Measurements from ENCODE around the gene CDKN2C. TPM values are rescaled to one million over a fixed set of nuclear protein-coding genes. Genes with fewer than 3 reads are reported as not detected.
"Not testable (repeated sequence)": the region's sequence is repeated elsewhere in the genome, so short reads cannot be mapped to it uniquely, and the experiment has no call there.

CDKN2C gene
- total and polyA plus RNA-seq, 2 donors from 2014 or later: 12.5 to 16.6 TPM

DNA sequence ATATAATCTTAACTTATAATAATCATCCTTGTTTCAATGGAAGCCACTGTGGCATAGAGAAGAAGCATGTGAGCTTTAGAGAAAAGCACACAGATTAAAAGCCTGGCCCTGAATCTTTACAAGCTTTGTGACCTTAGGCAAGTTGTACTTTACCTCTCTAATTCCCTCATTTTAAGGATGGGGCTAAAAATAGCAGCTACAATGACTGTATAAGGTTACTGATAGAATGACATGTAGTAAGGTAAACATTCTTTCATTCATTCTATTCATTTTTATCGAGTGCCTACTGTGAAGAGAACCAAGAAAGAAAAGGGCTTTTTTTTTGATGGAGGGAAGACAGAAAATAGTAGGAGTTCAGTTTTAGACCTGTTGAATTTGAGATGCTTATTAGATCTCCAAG is 25.6 kb downstream of the CDKN2C start:
- DNase-seq: no peak
- Histone ChIP-seq H3K27ac (ENCODE audit: low read depth in 2 of 2, low read length in 2 of 2) (no peak overlapping the region), H3K4me3 (ENCODE audit: low read length in 3 of 3) (no peak overlapping the region), H3K36me3 (ENCODE audit: control insufficient read depth in 2 of 3, insufficient read depth in 3 of 3, low read length in 3 of 3) (no peaks in the 10 kb centered on the region), H3K9me3 (ENCODE audit: control insufficient read depth in 2 of 3, insufficient read depth in 1 of 3, low read length in 3 of 3) (no peaks in the 10 kb centered on the region), H3K4me1 (ENCODE audit: control insufficient read depth in 2 of 3, insufficient read depth in 2 of 3, low read depth in 1 of 3, low read length in 3 of 3) (no peaks in the 10 kb centered on the region), H3K27me3 (ENCODE audit: control insufficient read depth, insufficient read depth, low read length) (no peaks in the 10 kb centered on the region), H3K9ac (ENCODE audit: low read length in 3 of 3) (no peak overlapping the region)
- TF ChIP-seq, protein P1, sequence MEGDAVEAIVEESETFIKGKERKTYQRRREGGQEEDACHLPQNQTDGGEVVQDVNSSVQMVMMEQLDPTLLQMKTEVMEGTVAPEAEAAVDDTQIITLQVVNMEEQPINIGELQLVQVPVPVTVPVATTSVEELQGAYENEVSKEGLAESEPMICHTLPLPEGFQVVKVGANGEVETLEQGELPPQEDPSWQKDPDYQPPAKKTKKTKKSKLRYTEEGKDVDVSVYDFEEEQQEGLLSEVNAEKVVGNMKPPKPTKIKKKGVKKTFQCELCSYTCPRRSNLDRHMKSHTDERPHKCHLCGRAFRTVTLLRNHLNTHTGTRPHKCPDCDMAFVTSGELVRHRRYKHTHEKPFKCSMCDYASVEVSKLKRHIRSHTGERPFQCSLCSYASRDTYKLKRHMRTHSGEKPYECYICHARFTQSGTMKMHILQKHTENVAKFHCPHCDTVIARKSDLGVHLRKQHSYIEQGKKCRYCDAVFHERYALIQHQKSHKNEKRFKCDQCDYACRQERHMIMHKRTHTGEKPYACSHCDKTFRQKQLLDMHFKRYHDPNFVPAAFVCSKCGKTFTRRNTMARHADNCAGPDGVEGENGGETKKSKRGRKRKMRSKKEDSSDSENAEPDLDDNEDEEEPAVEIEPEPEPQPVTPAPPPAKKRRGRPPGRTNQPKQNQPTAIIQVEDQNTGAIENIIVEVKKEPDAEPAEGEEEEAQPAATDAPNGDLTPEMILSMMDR (IDR thresholded peaks at IDR 0.05; ENCODE audit: borderline replicate concordance, extremely low read depth, insufficient read depth): no peak
- no peak for FAIRE-seq
- intact Hi-C loops (cut with DNase I): no loop called here

DNA sequence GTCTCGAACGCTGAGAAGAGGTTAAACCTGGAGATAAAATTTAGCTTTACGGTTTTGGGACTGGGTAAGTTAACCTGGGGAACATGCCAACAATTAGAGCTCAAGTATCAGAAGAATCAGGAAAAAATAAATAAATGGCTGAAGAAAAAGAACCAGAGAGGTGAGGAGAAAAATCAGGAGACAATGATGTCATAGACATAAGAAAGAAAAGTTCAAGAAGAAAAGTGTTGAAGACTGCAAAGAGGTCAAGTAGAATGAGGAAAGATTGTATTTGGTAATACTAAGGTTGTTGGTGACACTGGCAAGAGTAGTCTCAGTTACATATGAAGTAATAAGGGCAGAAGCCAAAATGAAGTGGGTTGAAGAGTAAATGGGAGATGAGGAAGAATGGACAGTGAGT is 26.0 kb downstream of the CDKN2C start:
- no peaks in the 10 kb centered on the region for H3K36me3 ChIP-seq (ENCODE audit: control insufficient read depth in 2 of 3, insufficient read depth in 3 of 3, low read length in 3 of 3)
- no peak overlapping the region for H3K27ac ChIP-seq (ENCODE audit: low read depth in 2 of 2, low read length in 2 of 2)
- no peaks in the 10 kb centered on the region for H3K9me3 ChIP-seq (ENCODE audit: control insufficient read depth in 2 of 3, insufficient read depth in 1 of 3, low read length in 3 of 3)
- TF ChIP-seq, protein P1 (IDR thresholded peaks at IDR 0.05; ENCODE audit: borderline replicate concordance, extremely low read depth, insufficient read depth): no peak
- FAIRE-seq (no peak), DNase-seq (no peak)
- intact Hi-C loops (cut with DNase I): no loop called here
- no peaks in the 10 kb centered on the region for H3K4me1 ChIP-seq (ENCODE audit: control insufficient read depth in 2 of 3, insufficient read depth in 2 of 3, low read depth in 1 of 3, low read length in 3 of 3)
- H3K4me3 ChIP-seq (ENCODE audit: low read length in 3 of 3): no peak overlapping the region
- no peaks in the 10 kb centered on the region for H3K27me3 ChIP-seq (ENCODE audit: control insufficient read depth, insufficient read depth, low read length)
- H3K9ac ChIP-seq (ENCODE audit: low read length in 3 of 3): no peak overlapping the region

DNA sequence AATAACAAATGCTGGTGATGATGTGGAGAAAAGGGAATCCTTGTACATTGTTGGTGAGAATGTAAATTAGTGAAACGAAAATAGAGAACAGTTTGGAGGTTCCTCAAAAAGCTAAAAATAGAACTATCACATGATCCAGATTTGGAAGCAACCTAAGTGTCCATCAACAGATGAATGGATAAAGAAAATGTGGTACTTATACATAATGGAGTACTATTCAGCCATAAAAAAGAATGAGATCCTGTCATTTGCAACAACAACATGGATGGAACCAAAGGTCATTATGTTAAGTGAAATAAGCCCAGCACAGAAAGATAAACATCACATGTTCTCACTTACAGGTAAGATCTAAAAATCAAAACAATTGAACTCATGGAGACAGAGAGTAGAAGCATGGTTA is 29.3 kb downstream of the CDKN2C start:
- H3K27ac ChIP-seq (ENCODE audit: low read depth in 2 of 2, low read length in 2 of 2); H3K9me3 ChIP-seq (ENCODE audit: control insufficient read depth in 2 of 3, insufficient read depth in 1 of 3, low read length in 3 of 3); H3K27me3 ChIP-seq (ENCODE audit: control insufficient read depth, insufficient read depth, low read length); H3K4me1 ChIP-seq (ENCODE audit: control insufficient read depth in 2 of 3, insufficient read depth in 2 of 3, low read depth in 1 of 3, low read length in 3 of 3); H3K36me3 ChIP-seq (ENCODE audit: control insufficient read depth in 2 of 3, insufficient read depth in 3 of 3, low read length in 3 of 3); H3K9ac ChIP-seq (ENCODE audit: low read length in 3 of 3); H3K4me3 ChIP-seq (ENCODE audit: low read length in 3 of 3); FAIRE-seq; DNase-seq; intact Hi-C loops (cut with DNase I): not testable (repeated sequence)

DNA sequence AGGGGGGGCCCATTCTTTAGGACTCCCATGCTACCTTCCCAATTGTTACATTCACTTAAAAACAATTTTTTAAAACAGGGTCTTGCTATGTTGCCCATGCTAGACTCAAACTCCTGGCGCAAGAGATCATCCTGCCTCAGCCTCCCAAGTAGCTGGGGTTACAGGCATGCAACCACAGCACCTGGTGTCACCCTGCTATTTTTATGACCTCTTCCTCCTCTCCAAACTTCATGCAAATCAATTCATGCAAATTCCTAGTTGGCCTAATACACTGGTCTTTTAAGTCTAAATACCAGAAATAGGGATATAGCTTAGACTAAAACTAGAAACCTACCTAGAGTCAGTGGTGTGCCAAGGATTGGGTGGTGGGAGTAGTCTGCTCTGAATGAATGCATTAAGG is 30.1 kb downstream of the CDKN2C start:
- Histone ChIP-seq H3K9ac (ENCODE audit: low read length in 3 of 3) (no peak overlapping the region), H3K27ac (ENCODE audit: low read depth in 2 of 2, low read length in 2 of 2) (no peak overlapping the region), H3K4me1 (ENCODE audit: control insufficient read depth in 2 of 3, insufficient read depth in 2 of 3, low read depth in 1 of 3, low read length in 3 of 3) (no peaks in the 10 kb centered on the region), H3K4me3 (ENCODE audit: low read length in 3 of 3) (no peak overlapping the region), H3K9me3 (ENCODE audit: control insufficient read depth in 2 of 3, insufficient read depth in 1 of 3, low read length in 3 of 3) (no peaks in the 10 kb centered on the region), H3K27me3 (ENCODE audit: control insufficient read depth, insufficient read depth, low read length) (no peaks in the 10 kb centered on the region), H3K36me3 (ENCODE audit: control insufficient read depth in 2 of 3, insufficient read depth in 3 of 3, low read length in 3 of 3) (no peaks in the 10 kb centered on the region)
- TF ChIP-seq, protein P1 (IDR thresholded peaks at IDR 0.05; ENCODE audit: borderline replicate concordance, extremely low read depth, insufficient read depth): no peak
- intact Hi-C loops (cut with DNase I): no loop called here
- FAIRE-seq: no peak
- DNase-seq: no peak
